ENCODE results near the gene U2AF1L4.

DNA sequence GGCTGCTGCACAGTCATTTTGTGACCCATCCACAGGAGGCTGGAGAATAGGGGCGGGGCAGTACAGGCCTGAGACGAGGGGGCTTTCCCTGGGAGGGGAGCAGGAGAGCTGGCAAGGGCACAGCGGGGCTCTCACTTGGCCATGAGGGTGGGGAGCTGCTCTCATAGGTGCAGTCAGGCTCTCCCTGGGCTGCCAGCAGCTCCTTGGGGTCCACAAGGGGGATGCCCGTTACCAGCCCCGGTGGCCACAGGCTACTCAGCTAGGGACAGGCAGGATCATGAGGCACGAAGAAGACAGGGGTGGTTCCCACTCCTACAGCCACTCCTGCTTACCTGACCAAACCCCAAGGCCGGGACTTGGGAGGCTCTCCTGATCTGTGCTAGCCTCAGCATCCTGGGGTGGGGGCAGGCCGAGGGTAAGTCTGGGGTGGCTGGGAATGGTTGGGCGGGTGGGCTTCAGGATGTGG is 46.6 kb upstream of the U2AF1L4 start:
- no peak for TF ChIP-seq POLR2A (IDR thresholded peaks at IDR 0.05)
- TF ChIP-seq, protein P1, sequence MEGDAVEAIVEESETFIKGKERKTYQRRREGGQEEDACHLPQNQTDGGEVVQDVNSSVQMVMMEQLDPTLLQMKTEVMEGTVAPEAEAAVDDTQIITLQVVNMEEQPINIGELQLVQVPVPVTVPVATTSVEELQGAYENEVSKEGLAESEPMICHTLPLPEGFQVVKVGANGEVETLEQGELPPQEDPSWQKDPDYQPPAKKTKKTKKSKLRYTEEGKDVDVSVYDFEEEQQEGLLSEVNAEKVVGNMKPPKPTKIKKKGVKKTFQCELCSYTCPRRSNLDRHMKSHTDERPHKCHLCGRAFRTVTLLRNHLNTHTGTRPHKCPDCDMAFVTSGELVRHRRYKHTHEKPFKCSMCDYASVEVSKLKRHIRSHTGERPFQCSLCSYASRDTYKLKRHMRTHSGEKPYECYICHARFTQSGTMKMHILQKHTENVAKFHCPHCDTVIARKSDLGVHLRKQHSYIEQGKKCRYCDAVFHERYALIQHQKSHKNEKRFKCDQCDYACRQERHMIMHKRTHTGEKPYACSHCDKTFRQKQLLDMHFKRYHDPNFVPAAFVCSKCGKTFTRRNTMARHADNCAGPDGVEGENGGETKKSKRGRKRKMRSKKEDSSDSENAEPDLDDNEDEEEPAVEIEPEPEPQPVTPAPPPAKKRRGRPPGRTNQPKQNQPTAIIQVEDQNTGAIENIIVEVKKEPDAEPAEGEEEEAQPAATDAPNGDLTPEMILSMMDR (IDR thresholded peaks at IDR 0.05), result no peak
- TF ChIP-seq POLR2AphosphoS5 (IDR thresholded peaks at IDR 0.05; ENCODE audit: insufficient read depth in 1 of 2, low read depth in 1 of 2), result no peak
